Prostate gland (tissue), 2 donors: Measurements from ENCODE around the gene TMEM132E. TPM values are rescaled to one million over a fixed set of nuclear protein-coding genes. Genes with fewer than 3 reads are reported as not detected.

Experiments used
- DNase-seq: peaks from one replicate; pipeline ENCODE4 v3.0.0-alpha.2; 2019; ENCODE audit warnings: low spot score
- H3K27ac ChIP-seq, 2 donors: fragments of 200-600 bp; sonication (generic); 2 replicates each; pipeline ENCODE4 v1.5.1; 2017 to 2019
- H3K27me3 ChIP-seq: fragments of 200-600 bp; sonication (generic); replicated peaks from 2 replicates; pipeline ENCODE4 v1.5.1; 2019; ENCODE audit not compliant: insufficient read depth
- H3K36me3 ChIP-seq, 2 donors: fragments of 200-600 bp; sonication (generic); 1 replicate in 1 of 2; 2 replicates in 1 of 2; pipeline versions ENCODE4 v1.5.1 to v1.8.1; 2017 to 2019
- H3K4me1 ChIP-seq: fragments of 200-600 bp; sonication (generic); replicated peaks from 2 replicates; pipeline ENCODE4 v1.5.1; 2019
- H3K4me3 ChIP-seq, 2 donors: fragments of 200-600 bp; sonication (generic); 2 replicates each; pipeline ENCODE4 v1.5.1; 2017 to 2019
- H3K9me3 ChIP-seq: fragments of 200-600 bp; sonication (generic); 2 replicates; pipeline ENCODE4 v1.5.1; 2017
- CTCF ChIP-seq, 4 experiments: fragments of 200-600 bp in 2 of 4; fragments of 450-650 bp in 2 of 4; sonication (generic) in 2 of 4; IDR thresholded peaks; 1 replicate in 3 of 4; 2 replicates in 1 of 4; pipeline ENCODE4 v1.5.1; 2016 to 2019; ENCODE audit warnings: antibody characterized with exemption in 4 of 4, mild to moderate bottlenecking in 2 of 4, moderate library complexity in 2 of 4
- POLR2A ChIP-seq: fragments of 450-650 bp; IDR thresholded peaks from one replicate; pipeline ENCODE4 v1.6.1; 2016; ENCODE audit warnings: antibody characterized with exemption, mild to moderate bottlenecking
- POLR2AphosphoS5 ChIP-seq: sonication (generic); formaldehyde crosslinking; IDR thresholded peaks from one replicate; pipeline ENCODE4 v1.6.1; 2017; ENCODE audit warnings: antibody characterized with exemption
- WGBS: methylation state at CpG from one replicate; pipeline ENCODE4 v1.1.5; 2018; 5-methylcytosine and 5-hydroxymethylcytosine counted together
- intact Hi-C: fragments of 100-400 bp; cut with DNase I; formaldehyde crosslinking; loops from one replicate; pipeline ENCODE4 v1.14.2; 2022
- total RNA-seq, 2 donors: library from RNA; depleted of rRNA; stranded (reverse); fragments of >200 nt; gene quantifications; one replicate each; pipeline ENCODE4 v1.1.0, GENCODE V29; 2016

The TMEM132E gene
- total RNA-seq, 2 donors from 2014 or later = 1.0 TPM; not detected in 1

GRCh38 chr17:34652021-34652555 lies 72.7 kb downstream of the TMEM132E start:
- no peak for TF ChIP-seq CTCF (IDR thresholded peaks at IDR 0.05)
- TF ChIP-seq POLR2AphosphoS5 = no peak
- TF ChIP-seq POLR2A = no peak
- Histone ChIP-seq H3K4me1 (no peaks in the 10 kb centered on the region), H3K9me3 (no peaks in the 10 kb centered on the region), H3K36me3 (no peaks in the 10 kb centered on the region), H3K27me3 (peaks cover 3% of the 10 kb centered on the region), H3K4me3 (no peak overlapping the region), H3K27ac (no peak overlapping the region)
- DNase-seq = no peak
- intact Hi-C loops = no loop called here
- 56% methylated on average over 8 of the region's 8 CpGs for WGBS

- H3K9me3 ChIP-seq = no peaks in the 10 kb centered on the region
- intact Hi-C loops = no loop called here
- H3K4me3 ChIP-seq = no peak overlapping the region
- H3K27ac ChIP-seq = no peak overlapping the region
- no peak for TF ChIP-seq CTCF (IDR thresholded peaks at IDR 0.05)
- TF ChIP-seq POLR2A = no peak
- TF ChIP-seq POLR2AphosphoS5 = no peak
- no peak for DNase-seq
- peaks cover 3% of the 10 kb centered on the region for H3K27me3 ChIP-seq
- H3K4me1 ChIP-seq = no peaks in the 10 kb centered on the region
- no peaks in the 10 kb centered on the region for H3K36me3 ChIP-seq
- 33% methylated on average over 11 of the region's 11 CpGs for WGBS
Observed at GRCh38 chr17:34653511-34653910, 74.1 kb downstream of the TMEM132E start.

- Histone ChIP-seq H3K9me3 (no peaks in the 10 kb centered on the region), H3K4me1 (no peaks in the 10 kb centered on the region), H3K27me3 (peaks cover 3% of the 10 kb centered on the region), H3K36me3 (no peaks in the 10 kb centered on the region), H3K4me3 (no peak overlapping the region), H3K27ac (no peak overlapping the region)
- no peak for DNase-seq
- intact Hi-C loops = no loop called here
- WGBS = 74% methylated on average over 4 of the region's 4 CpGs
- TF ChIP-seq POLR2A (no peak), CTCF (IDR thresholded peaks at IDR 0.05) (no peak), POLR2AphosphoS5 (no peak)
Observed at GRCh38 chr17:34654276-34654880, 75.0 kb downstream of the TMEM132E start.

GRCh38 chr17:34654881-34655276 lies 75.5 kb downstream of the TMEM132E start:
- WGBS = 70% methylated on average over 3 of the region's 3 CpGs
- intact Hi-C loops = no loop called here

More at GRCh38 chr17:34654881-34655276, 75.5 kb downstream of the TMEM132E start:
- Histone ChIP-seq H3K9me3 (no peaks in the 10 kb centered on the region), H3K36me3 (no peaks in the 10 kb centered on the region), H3K27ac (no peak overlapping the region), H3K4me3 (no peak overlapping the region), H3K27me3 (peaks cover 4% of the 10 kb centered on the region), H3K4me1 (no peaks in the 10 kb centered on the region)
- no peak for TF ChIP-seq CTCF (IDR thresholded peaks at IDR 0.05)
- TF ChIP-seq POLR2A = no peak
- TF ChIP-seq POLR2AphosphoS5 = no peak
- no peak for DNase-seq
